ENCODE measurements around the gene TTC39B.

- TF ChIP-seq, protein P1, sequence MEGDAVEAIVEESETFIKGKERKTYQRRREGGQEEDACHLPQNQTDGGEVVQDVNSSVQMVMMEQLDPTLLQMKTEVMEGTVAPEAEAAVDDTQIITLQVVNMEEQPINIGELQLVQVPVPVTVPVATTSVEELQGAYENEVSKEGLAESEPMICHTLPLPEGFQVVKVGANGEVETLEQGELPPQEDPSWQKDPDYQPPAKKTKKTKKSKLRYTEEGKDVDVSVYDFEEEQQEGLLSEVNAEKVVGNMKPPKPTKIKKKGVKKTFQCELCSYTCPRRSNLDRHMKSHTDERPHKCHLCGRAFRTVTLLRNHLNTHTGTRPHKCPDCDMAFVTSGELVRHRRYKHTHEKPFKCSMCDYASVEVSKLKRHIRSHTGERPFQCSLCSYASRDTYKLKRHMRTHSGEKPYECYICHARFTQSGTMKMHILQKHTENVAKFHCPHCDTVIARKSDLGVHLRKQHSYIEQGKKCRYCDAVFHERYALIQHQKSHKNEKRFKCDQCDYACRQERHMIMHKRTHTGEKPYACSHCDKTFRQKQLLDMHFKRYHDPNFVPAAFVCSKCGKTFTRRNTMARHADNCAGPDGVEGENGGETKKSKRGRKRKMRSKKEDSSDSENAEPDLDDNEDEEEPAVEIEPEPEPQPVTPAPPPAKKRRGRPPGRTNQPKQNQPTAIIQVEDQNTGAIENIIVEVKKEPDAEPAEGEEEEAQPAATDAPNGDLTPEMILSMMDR (IDR thresholded peaks at IDR 0.05; ENCODE audit: low read length) = no peak
- no peak for TF ChIP-seq EZH2 (optimal IDR thresholded peaks at IDR 0.05; ENCODE audit: low read depth, low read length)
Measured at GRCh38 chr9:15243081-15243480, 63.9 kb downstream of the TTC39B start.

Data from MM.1S (cell line).